Hematopoietic multipotent progenitor cell treated with erythropoietin and hydrocortisone succinate and interleukin-3 and kit ligand, for 6 days (in vitro differentiated cells): ENCODE results near the gene SPEN.

Source experiments
- DNase-seq: peaks from one replicate; pipeline ENCODE4 v3.0.0-alpha.2; 2015

SPEN gene

GRCh38 chr1:15950302-15950701, 102.8 kb downstream of the SPEN start:
- no peak for DNase-seq

GRCh38 chr1:15950763-15951295, 103.3 kb downstream of the SPEN start:
- DNase-seq: peak; percentile 75

GRCh38 chr1:15951341-15952153, 104.0 kb downstream of the SPEN start:
- peak; percentile 51 for DNase-seq

- peak; percentile 88 for DNase-seq
Measured at GRCh38 chr1:15952317-15953258, 105.1 kb downstream of the SPEN start.

- no peak for DNase-seq
Measured at GRCh38 chr1:15953294-15953771, 105.8 kb downstream of the SPEN start.

- peak; percentile 36 for DNase-seq
Measured at GRCh38 chr1:15953791-15954241, 106.3 kb downstream of the SPEN start.

- no peak for DNase-seq
Measured at GRCh38 chr1:15954316-15954715, 106.8 kb downstream of the SPEN start.

GRCh38 chr1:15955552-15955951, 108.0 kb downstream of the SPEN start:
- DNase-seq: no peak

- DNase-seq: no peak
Measured at GRCh38 chr1:15956150-15956549, 108.6 kb downstream of the SPEN start.

- no peak for DNase-seq
Measured at GRCh38 chr1:15957221-15958095, 110.0 kb downstream of the SPEN start.

- no peak for DNase-seq
Measured at GRCh38 chr1:15958111-15958510, 110.6 kb downstream of the SPEN start.

- no peak for DNase-seq
Measured at GRCh38 chr1:15958793-15959192, 111.3 kb downstream of the SPEN start.

- DNase-seq: no peak
Measured at GRCh38 chr1:15959424-15959823, 111.9 kb downstream of the SPEN start.

- no peak for DNase-seq
Measured at GRCh38 chr1:15959827-15960446, 112.4 kb downstream of the SPEN start.

- no peak for DNase-seq
Measured at GRCh38 chr1:15960808-15961207, 113.3 kb downstream of the SPEN start.

GRCh38 chr1:15961492-15961891, 114.0 kb downstream of the SPEN start:
- DNase-seq: no peak

- no peak for DNase-seq
Measured at GRCh38 chr1:15962176-15962575, 114.7 kb downstream of the SPEN start.

GRCh38 chr1:15962671-15963362, 115.3 kb downstream of the SPEN start:
- no peak for DNase-seq

- DNase-seq: no peak
Measured at GRCh38 chr1:15963363-15963967, 116.0 kb downstream of the SPEN start.

- DNase-seq: no peak
Measured at GRCh38 chr1:15963968-15964648, 116.6 kb downstream of the SPEN start.
